ENCODE data around the gene ENPP3. TPM values are rescaled to one million over a fixed set of nuclear protein-coding genes. Genes with fewer than 3 reads are reported as not detected.

The ENPP3 gene
- total RNA-seq, 1 donor = not detected

- TF ChIP-seq, protein P1, sequence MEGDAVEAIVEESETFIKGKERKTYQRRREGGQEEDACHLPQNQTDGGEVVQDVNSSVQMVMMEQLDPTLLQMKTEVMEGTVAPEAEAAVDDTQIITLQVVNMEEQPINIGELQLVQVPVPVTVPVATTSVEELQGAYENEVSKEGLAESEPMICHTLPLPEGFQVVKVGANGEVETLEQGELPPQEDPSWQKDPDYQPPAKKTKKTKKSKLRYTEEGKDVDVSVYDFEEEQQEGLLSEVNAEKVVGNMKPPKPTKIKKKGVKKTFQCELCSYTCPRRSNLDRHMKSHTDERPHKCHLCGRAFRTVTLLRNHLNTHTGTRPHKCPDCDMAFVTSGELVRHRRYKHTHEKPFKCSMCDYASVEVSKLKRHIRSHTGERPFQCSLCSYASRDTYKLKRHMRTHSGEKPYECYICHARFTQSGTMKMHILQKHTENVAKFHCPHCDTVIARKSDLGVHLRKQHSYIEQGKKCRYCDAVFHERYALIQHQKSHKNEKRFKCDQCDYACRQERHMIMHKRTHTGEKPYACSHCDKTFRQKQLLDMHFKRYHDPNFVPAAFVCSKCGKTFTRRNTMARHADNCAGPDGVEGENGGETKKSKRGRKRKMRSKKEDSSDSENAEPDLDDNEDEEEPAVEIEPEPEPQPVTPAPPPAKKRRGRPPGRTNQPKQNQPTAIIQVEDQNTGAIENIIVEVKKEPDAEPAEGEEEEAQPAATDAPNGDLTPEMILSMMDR (IDR thresholded peaks at IDR 0.05; ENCODE audit: insufficient read depth, low read depth, low read length) = no peak
- DNase-seq (ENCODE audit: low read depth) = no peak
- no peak overlapping the region for H3K4me3 ChIP-seq (ENCODE audit: low read depth, low read length)
Observed at GRCh38 chr6:131761762-131762067, 124.6 kb downstream of the ENPP3 start.

DNA sequence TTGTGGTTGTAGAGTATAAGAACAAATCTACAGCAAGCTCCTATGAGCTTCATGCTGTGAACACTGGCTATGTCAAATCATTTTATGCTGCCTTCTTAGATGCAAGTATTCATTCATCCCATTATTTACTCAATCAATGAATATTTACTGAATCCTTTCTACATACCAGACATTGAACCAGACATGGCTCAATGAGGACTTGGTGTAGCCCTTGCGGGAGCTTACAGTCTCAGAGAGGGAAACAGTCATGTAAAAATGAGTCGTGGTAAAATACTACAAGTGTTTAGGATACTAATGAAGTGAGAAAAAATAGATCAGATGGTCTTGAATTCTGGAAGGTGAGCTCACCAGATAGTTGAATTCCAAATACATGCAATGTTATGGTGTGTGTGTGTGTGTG lies 125.9 kb downstream of the ENPP3 start:
- H3K4me3 ChIP-seq (ENCODE audit: low read depth, low read length) = no peak overlapping the region
- TF ChIP-seq, protein P1 (IDR thresholded peaks at IDR 0.05; ENCODE audit: insufficient read depth, low read depth, low read length) = no peak
- DNase-seq (ENCODE audit: low read depth) = no peak

- TF ChIP-seq, protein P1 (IDR thresholded peaks at IDR 0.05; ENCODE audit: insufficient read depth, low read depth, low read length) = no peak
- H3K4me3 ChIP-seq (ENCODE audit: low read depth, low read length) = no peak overlapping the region
- DNase-seq (ENCODE audit: low read depth) = no peak
Observed at GRCh38 chr6:131763749-131764148, 126.6 kb downstream of the ENPP3 start.

GRCh38 chr6:131764350-131764749 lies 127.2 kb downstream of the ENPP3 start:
- TF ChIP-seq, protein P1 (IDR thresholded peaks at IDR 0.05; ENCODE audit: insufficient read depth, low read depth, low read length) = no peak
- no peak overlapping the region for H3K4me3 ChIP-seq (ENCODE audit: low read depth, low read length)
- DNase-seq (ENCODE audit: low read depth) = peak; percentile 31

- peak; percentile 72 for DNase-seq (ENCODE audit: low read depth)
- TF ChIP-seq, protein P1 (IDR thresholded peaks at IDR 0.05; ENCODE audit: insufficient read depth, low read depth, low read length) = no peak
- H3K4me3 ChIP-seq (ENCODE audit: low read depth, low read length) = no peak overlapping the region
Observed at GRCh38 chr6:131765081-131765803, 128.1 kb downstream of the ENPP3 start.

GRCh38 chr6:131765804-131766135 lies 128.7 kb downstream of the ENPP3 start:
- DNase-seq (ENCODE audit: low read depth) = no peak

More at GRCh38 chr6:131765804-131766135, 128.7 kb downstream of the ENPP3 start:
- H3K4me3 ChIP-seq (ENCODE audit: low read depth, low read length) = no peak overlapping the region
- TF ChIP-seq, protein P1 (IDR thresholded peaks at IDR 0.05; ENCODE audit: insufficient read depth, low read depth, low read length) = no peak
